Measurements from ENCODE around the gene ARHGAP26.

GRCh38 chr5:143170977-143171376, 400.8 kb downstream of the ARHGAP26 start:
- TF ChIP-seq CTCF (IDR thresholded peaks at IDR 0.05; ENCODE audit: extremely low read depth in 1 of 2, insufficient read depth in 1 of 2, low read depth in 1 of 2, low read length in 2 of 2) = no peak
- no peak for TF ChIP-seq POLR2AphosphoS5 (IDR thresholded peaks at IDR 0.05; ENCODE audit: insufficient read depth, low read depth, low read length)
- TF ChIP-seq POLR2A (IDR thresholded peaks at IDR 0.05; ENCODE audit: low read depth, low read length) = no peak
- TF ChIP-seq MAX (IDR thresholded peaks at IDR 0.05; ENCODE audit: insufficient read depth, insufficient read length) = no peak
- TF ChIP-seq EZH2 (IDR thresholded peaks at IDR 0.05; ENCODE audit: borderline replicate concordance, low read depth, low read length, severe bottlenecking) = no peak
- TF ChIP-seq MYC (IDR thresholded peaks at IDR 0.05; ENCODE audit: low read depth, low read length) = no peak
- TF ChIP-seq JUN (IDR thresholded peaks at IDR 0.05; ENCODE audit: borderline replicate concordance, insufficient read depth, insufficient read length, low read depth) = no peak
- TF ChIP-seq FOS (IDR thresholded peaks at IDR 0.05; ENCODE audit: borderline replicate concordance, insufficient read depth, low read length) = no peak
